Mesothelial cell of epicardium (in vitro differentiated cells): ENCODE results near the gene PRELP. TPM values are rescaled to one million over a fixed set of nuclear protein-coding genes. Genes with fewer than 3 reads are reported as not detected.

Source experiments
- DNase-seq, 2 experiments: peaks; one replicate each; pipeline ENCODE4 v3.0.0; 2021; ENCODE audit warnings: low spot score in 2 of 2; ENCODE audit not compliant: unreplicated experiment in 2 of 2
- H3K27ac Mint-ChIP-seq: 2 replicates; pipeline ENCODE4 v1.8.0; 2021; ENCODE audit warnings: mixed read lengths
- H3K27me3 Mint-ChIP-seq: 2 replicates; pipeline ENCODE4 v1.8.0; 2021; ENCODE audit warnings: low read depth, mixed read lengths
- H3K36me3 Mint-ChIP-seq: 2 replicates; pipeline ENCODE4 v1.8.0; 2021; ENCODE audit warnings: mixed read lengths
- H3K4me1 Mint-ChIP-seq: 2 replicates; pipeline ENCODE4 v1.8.0; 2021; ENCODE audit warnings: mixed read lengths
- H3K4me3 Mint-ChIP-seq: 2 replicates; pipeline ENCODE4 v1.8.0; 2021; ENCODE audit warnings: mild to moderate bottlenecking, moderate library complexity, mixed read lengths
- H3K9me3 Mint-ChIP-seq: 2 replicates; pipeline ENCODE4 v1.8.0; 2021; ENCODE audit warnings: mixed read lengths
- total RNA-seq: library from RNA; stranded (reverse); gene quantifications from 3 replicates; pipeline ENCODE4 v1.2.1, GENCODE V29; 2021
- TF ChIP-seq, protein P1 (sequence below): fragments of 200-600 bp; sonication (generic); IDR thresholded peaks from one replicate; pipeline ENCODE4 v1.5.0; 2021; ENCODE audit warnings: antibody characterized with exemption; ENCODE audit not compliant: unreplicated experiment

Gene PRELP
- total RNA-seq, 1 donor from 2014 or later, result 2.8 TPM

DNA sequence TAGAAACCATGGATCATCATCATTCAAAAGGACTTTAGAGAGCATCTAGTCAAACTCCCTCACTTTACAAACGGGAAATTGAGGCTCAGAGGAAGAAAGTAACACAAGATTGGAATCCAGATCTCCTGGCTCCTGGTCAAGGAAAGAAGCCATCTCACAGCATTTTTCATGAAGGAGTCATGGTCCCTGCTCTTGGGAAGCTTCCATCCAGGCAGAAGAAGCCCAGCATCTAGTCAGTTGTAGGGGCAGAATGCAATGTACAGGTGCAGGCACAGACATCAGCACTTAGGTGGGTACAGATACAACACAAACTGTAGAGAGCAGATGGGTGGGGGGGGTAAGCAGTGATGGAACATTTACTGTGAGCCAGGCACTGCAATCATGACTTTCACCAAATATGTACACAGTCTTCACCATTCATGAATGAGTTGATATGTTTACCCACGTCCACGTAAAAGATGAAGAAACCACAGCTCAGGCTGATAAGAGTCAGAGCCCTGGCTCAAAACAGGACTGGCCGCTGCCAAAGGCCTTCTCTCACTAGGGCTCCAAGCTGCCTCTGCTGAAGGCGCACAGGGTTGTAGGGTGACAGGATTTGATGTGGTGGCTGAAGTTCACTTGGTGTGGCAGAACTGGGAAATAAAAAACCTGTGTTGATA, 62.3 kb downstream of the PRELP start:
- Mint-ChIP-seq H3K9me3 (no peaks in the 10 kb centered on the region), H3K27ac (no peak overlapping the region), H3K4me3 (no peak overlapping the region), H3K27me3 (no peaks in the 10 kb centered on the region), H3K4me1 (peaks cover 39% of the 10 kb centered on the region), H3K36me3 (no peaks in the 10 kb centered on the region)
- no peak for DNase-seq
- TF ChIP-seq, protein P1, sequence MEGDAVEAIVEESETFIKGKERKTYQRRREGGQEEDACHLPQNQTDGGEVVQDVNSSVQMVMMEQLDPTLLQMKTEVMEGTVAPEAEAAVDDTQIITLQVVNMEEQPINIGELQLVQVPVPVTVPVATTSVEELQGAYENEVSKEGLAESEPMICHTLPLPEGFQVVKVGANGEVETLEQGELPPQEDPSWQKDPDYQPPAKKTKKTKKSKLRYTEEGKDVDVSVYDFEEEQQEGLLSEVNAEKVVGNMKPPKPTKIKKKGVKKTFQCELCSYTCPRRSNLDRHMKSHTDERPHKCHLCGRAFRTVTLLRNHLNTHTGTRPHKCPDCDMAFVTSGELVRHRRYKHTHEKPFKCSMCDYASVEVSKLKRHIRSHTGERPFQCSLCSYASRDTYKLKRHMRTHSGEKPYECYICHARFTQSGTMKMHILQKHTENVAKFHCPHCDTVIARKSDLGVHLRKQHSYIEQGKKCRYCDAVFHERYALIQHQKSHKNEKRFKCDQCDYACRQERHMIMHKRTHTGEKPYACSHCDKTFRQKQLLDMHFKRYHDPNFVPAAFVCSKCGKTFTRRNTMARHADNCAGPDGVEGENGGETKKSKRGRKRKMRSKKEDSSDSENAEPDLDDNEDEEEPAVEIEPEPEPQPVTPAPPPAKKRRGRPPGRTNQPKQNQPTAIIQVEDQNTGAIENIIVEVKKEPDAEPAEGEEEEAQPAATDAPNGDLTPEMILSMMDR, result no peak

- no peaks in the 10 kb centered on the region for H3K36me3 Mint-ChIP-seq
- no peak for DNase-seq
- H3K27me3 Mint-ChIP-seq, result no peaks in the 10 kb centered on the region
- no peaks in the 10 kb centered on the region for H3K9me3 Mint-ChIP-seq
- TF ChIP-seq, protein P1, result no peak
- H3K27ac Mint-ChIP-seq, result no peak overlapping the region
- H3K4me1 Mint-ChIP-seq, result peaks cover 35% of the 10 kb centered on the region
- no peak overlapping the region for H3K4me3 Mint-ChIP-seq
These were observed 63.1 kb downstream of the PRELP start for GRCh38 chr1:203538726-203539125.

DNA sequence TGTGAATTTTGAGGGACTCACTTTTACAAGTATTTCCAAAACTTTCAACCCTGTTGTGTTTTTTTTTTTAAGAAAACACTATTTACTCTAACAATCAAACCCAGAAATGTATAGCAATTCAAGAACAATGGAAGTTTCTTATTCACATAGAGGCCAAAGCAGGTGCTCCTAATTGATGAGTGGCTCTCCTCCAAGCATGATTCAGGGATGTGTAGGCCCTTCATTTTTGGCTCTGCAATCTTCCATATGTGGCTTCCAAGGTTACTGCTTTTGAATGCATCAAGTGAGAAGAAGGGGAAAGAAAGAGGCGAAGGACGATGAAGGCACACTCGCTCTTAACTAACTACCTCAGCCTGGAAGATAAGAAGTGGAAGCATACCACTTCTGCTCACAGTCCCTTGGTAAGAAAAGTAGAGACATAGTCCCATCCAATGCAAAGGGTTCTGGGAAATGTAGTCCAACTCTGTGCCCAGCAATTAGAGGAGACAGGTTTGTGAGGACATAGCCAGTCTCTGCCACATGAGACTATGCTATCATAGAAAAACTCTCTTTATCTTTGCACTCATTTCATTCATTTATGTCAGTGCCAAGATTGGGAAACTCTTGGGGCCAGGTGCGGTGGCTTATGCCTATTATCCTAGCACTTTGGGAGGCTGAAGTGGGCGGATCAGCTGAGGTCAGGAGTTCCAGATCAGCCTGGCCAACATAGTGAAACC, 64.4 kb downstream of the PRELP start:
- TF ChIP-seq, protein P1, result no peak
- no peak overlapping the region for H3K27ac Mint-ChIP-seq
- no peak overlapping the region for H3K4me3 Mint-ChIP-seq
- no peaks in the 10 kb centered on the region for H3K27me3 Mint-ChIP-seq
- peaks cover 33% of the 10 kb centered on the region for H3K4me1 Mint-ChIP-seq
- H3K36me3 Mint-ChIP-seq, result no peaks in the 10 kb centered on the region
- DNase-seq, result no peak
- no peaks in the 10 kb centered on the region for H3K9me3 Mint-ChIP-seq

Other genes with a start within 250 kb of the PRELP start
- 0.13 to 0.18 TPM in 2 of 3 replicates, not detected in the other for gene CHIT1, start 246.1 kb upstream of the PRELP start, total RNA-seq
- 186 to 192 TPM (median 191 TPM) in 3 replicates for gene BTG2, start 170.3 kb upstream of the PRELP start, total RNA-seq
- gene FMOD, start 124.7 kb upstream of the PRELP start, total RNA-seq, result 77.3 to 86.0 TPM (median 82.1 TPM) in 3 replicates
- not detected in 3 replicates for gene OPTC, start 18.3 kb downstream of the PRELP start, total RNA-seq
- gene ATP2B4, start 151.0 kb downstream of the PRELP start, total RNA-seq, result 234 to 238 TPM (median 237 TPM) in 3 replicates